H1 (cell line): ENCODE results near the gene OAT. TPM values are rescaled to one million over a fixed set of nuclear protein-coding genes. Genes with fewer than 3 reads are reported as not detected.

ENCODE experiments used
- CTCF ChIA-PET: fragments of 300-600 bp; sonication (Branson Sonifier 250); formaldehyde crosslinking; loops from one replicate; lab custom pipeline; 2021; ENCODE audit not compliant: partially characterized antibody; lab: Charles Lee
- POLR2A ChIA-PET: fragments of 300-600 bp; sonication (Branson Sonifier 250); formaldehyde crosslinking; loops from one replicate; lab custom pipeline; 2021; ENCODE audit warnings: inconsistent platforms; ENCODE audit not compliant: partially characterized antibody; lab: Charles Lee
- DNase-seq, 2 experiments: peaks; one replicate each; pipeline versions ENCODE4 v3.0.0 to v3.0.0-alpha.2; 2010 to 2022; ENCODE audit warnings: low spot score in 2 of 2, low read depth in 1 of 2, mixed read lengths in 1 of 2
- FAIRE-seq: peaks from 2 replicates; lab custom pipeline; 2011; peaks lifted over from hg19 to GRCh38; lab: Jason Lieb, UNC
- H2AFZ ChIP-seq: 2 replicates; pipeline ENCODE4 v1.8.1; 2012; ENCODE audit warnings: low read length, inconsistent platforms
- H2AK5ac ChIP-seq: 2 replicates; pipeline ENCODE4 v1.6.1; 2013; ENCODE audit warnings: low read depth, low read length
- H2BK120ac ChIP-seq: replicated peaks from 2 replicates; pipeline ENCODE3; 2013; ENCODE audit warnings: low read depth, low read length, inconsistent platforms
- H2BK12ac ChIP-seq: 2 replicates; pipeline ENCODE4 v1.6.1; 2013; ENCODE audit warnings: low read depth, low read length
- H2BK15ac ChIP-seq: 2 replicates; pipeline ENCODE4 v1.6.1; 2013; ENCODE audit warnings: low read length
- H2BK20ac ChIP-seq: 2 replicates; pipeline ENCODE4 v1.6.1; 2013; ENCODE audit warnings: low read length
- H2BK5ac ChIP-seq: 2 replicates; pipeline ENCODE4 v1.6.1; 2013; ENCODE audit warnings: low read depth, low read length
- H3K14ac ChIP-seq: 2 replicates; pipeline ENCODE4 v1.6.1; 2013; ENCODE audit warnings: inconsistent platforms; ENCODE audit not compliant: insufficient read length
- H3K18ac ChIP-seq: 2 replicates; pipeline ENCODE4 v1.6.1; 2013; ENCODE audit warnings: low read length; ENCODE audit errors: extremely low read depth
- H3K23ac ChIP-seq: 2 replicates; pipeline ENCODE4 v1.6.1; 2013; ENCODE audit warnings: inconsistent platforms; ENCODE audit not compliant: insufficient read length
- H3K23me2 ChIP-seq: 2 replicates; pipeline ENCODE4 v1.6.1; 2013; ENCODE audit warnings: low read depth, low read length
- H3K27ac ChIP-seq: 2 replicates; pipeline ENCODE4 v1.6.1; 2011; ENCODE audit warnings: low read depth, low read length, inconsistent platforms
- H3K27me3 ChIP-seq, 4 experiments: replicated peaks in 1 of 4; 1 replicate in 1 of 4; 2 replicates in 3 of 4; pipeline versions ENCODE4 v1.6.1 to v1.8.1; 2011 to 2013; ENCODE audit warnings: low read length in 3 of 4, mild to moderate bottlenecking in 3 of 4, inconsistent platforms in 2 of 4, mixed read lengths in 2 of 4, moderate library complexity in 1 of 4; ENCODE audit not compliant: control insufficient read depth in 3 of 4, insufficient read depth in 3 of 4; ENCODE audit errors: extremely low read depth in 1 of 4
- H3K36me3 ChIP-seq, 4 experiments: 2 replicates each; pipeline versions ENCODE4 v1.6.1 to v1.8.1; 2011 to 2013; ENCODE audit warnings: mild to moderate bottlenecking in 4 of 4, low read length in 3 of 4, moderate library complexity in 2 of 4, control low read depth in 1 of 4, inconsistent platforms in 1 of 4; ENCODE audit not compliant: insufficient read depth in 4 of 4, control insufficient read depth in 2 of 4
- H3K4ac ChIP-seq: replicated peaks from 2 replicates; pipeline ENCODE3; 2013; ENCODE audit warnings: low read length, low read depth, mixed read lengths, inconsistent platforms; ENCODE audit not compliant: insufficient read length
- H3K4me1 ChIP-seq, 4 experiments: replicated peaks in 1 of 4; 1 replicate in 1 of 4; 2 replicates in 3 of 4; pipeline versions ENCODE4 v1.6.1 to v1.8.1; 2011 to 2013; ENCODE audit warnings: low read length in 3 of 4, inconsistent platforms in 2 of 4, mixed read lengths in 1 of 4; ENCODE audit not compliant: insufficient read depth in 4 of 4, control insufficient read depth in 3 of 4
- H3K4me2 ChIP-seq, 2 experiments: 2 replicates each; pipeline versions ENCODE4 v1.6.1 to v1.8.1; 2011 to 2013; ENCODE audit warnings: low read depth in 2 of 2, low read length in 2 of 2, control low read depth in 1 of 2, inconsistent platforms in 1 of 2, mild to moderate bottlenecking in 1 of 2; ENCODE audit not compliant: insufficient read depth in 1 of 2
- H3K4me3 ChIP-seq, 4 experiments: fragments of 200-600, 300-600 bp in 1 of 4; sonication (generic), shearing (Covaris generic), sonication (Bioruptor Twin) in 1 of 4; 2 replicates each; pipeline versions ENCODE4 v1.5.1 to v1.8.1; 2011 to 2016; ENCODE audit warnings: low read length in 4 of 4, low read depth in 3 of 4, control low read depth in 2 of 4, inconsistent platforms in 2 of 4, mild to moderate bottlenecking in 2 of 4, mixed read lengths in 1 of 4, moderate library complexity in 1 of 4; ENCODE audit not compliant: insufficient read depth in 2 of 4; ENCODE audit errors: extremely low read depth in 1 of 4
- H3K56ac ChIP-seq: replicated peaks from 2 replicates; pipeline ENCODE3; 2013; ENCODE audit warnings: low read depth, mild to moderate bottlenecking, mixed read lengths, low read length, inconsistent platforms; ENCODE audit not compliant: insufficient read length
- H3K79me1 ChIP-seq: 2 replicates; pipeline ENCODE4 v1.6.1; 2013; ENCODE audit warnings: low read depth, low read length, control low read depth
- H3K79me2 ChIP-seq, 2 experiments: 2 replicates each; pipeline versions ENCODE4 v1.6.1 to v1.8.1; 2012 to 2013; ENCODE audit warnings: low read length in 2 of 2, mild to moderate bottlenecking in 2 of 2, inconsistent platforms in 1 of 2; ENCODE audit not compliant: insufficient read depth in 2 of 2, control insufficient read depth in 1 of 2
- H3K9ac ChIP-seq, 4 experiments: replicated peaks in 1 of 4; 1 replicate in 1 of 4; 2 replicates in 3 of 4; pipeline versions ENCODE4 v1.6.1 to v1.8.1; 2011 to 2013; ENCODE audit warnings: low read depth in 3 of 4, low read length in 3 of 4, control low read depth in 2 of 4, mild to moderate bottlenecking in 2 of 4, moderate library complexity in 2 of 4, inconsistent platforms in 1 of 4; ENCODE audit errors: extremely low read depth in 1 of 4
- H3K9me3 ChIP-seq, 2 experiments: 2 replicates each; pipeline versions ENCODE4 v1.6.1 to v1.8.1; 2012 to 2013; ENCODE audit warnings: mild to moderate bottlenecking in 2 of 2, moderate library complexity in 2 of 2, control low read depth in 1 of 2, inconsistent platforms in 1 of 2, low read depth in 1 of 2, low read length in 1 of 2, mixed read lengths in 1 of 2; ENCODE audit not compliant: insufficient read depth in 2 of 2
- H4K20me1 ChIP-seq, 2 experiments: replicated peaks in 1 of 2; 2 replicates each; pipeline versions ENCODE3 to v1.8.1; 2011 to 2013; ENCODE audit warnings: inconsistent platforms in 2 of 2, low read length in 2 of 2, mild to moderate bottlenecking in 1 of 2; ENCODE audit not compliant: insufficient read depth in 2 of 2, control insufficient read depth in 1 of 2
- H4K5ac ChIP-seq: 2 replicates; pipeline ENCODE4 v1.6.1; 2013; ENCODE audit warnings: low read length, low read depth, mixed read lengths, inconsistent platforms; ENCODE audit not compliant: insufficient read length
- H4K8ac ChIP-seq: 2 replicates; pipeline ENCODE4 v1.8.0; 2013; ENCODE audit warnings: mild to moderate bottlenecking, moderate library complexity, low read length, inconsistent platforms; ENCODE audit not compliant: insufficient read depth; ENCODE audit errors: extremely low read depth
- H4K91ac ChIP-seq: replicated peaks from 2 replicates; pipeline ENCODE3; 2013; ENCODE audit warnings: low read length, mixed read lengths, inconsistent platforms; ENCODE audit not compliant: insufficient read length
- BRCA1 ChIP-seq: IDR thresholded peaks from 2 replicates; pipeline ENCODE4 v1.6.1; 2012; ENCODE audit warnings: low read depth, low read length, improper control_type of control experiment
- JUND ChIP-seq: IDR thresholded peaks from 2 replicates; pipeline ENCODE4 v1.6.1; 2011; ENCODE audit warnings: mild to moderate bottlenecking, improper control_type of control experiment, low read length
- SIRT6 ChIP-seq: IDR thresholded peaks from one replicate; pipeline ENCODE4 v1.7.1; 2012; ENCODE audit warnings: low read length, inconsistent platforms
- SP2 ChIP-seq: IDR thresholded peaks from 2 replicates; pipeline ENCODE4 v1.6.1; 2012; ENCODE audit warnings: mild to moderate bottlenecking, low read length, inconsistent platforms
- TEAD4 ChIP-seq: IDR thresholded peaks from 2 replicates; pipeline ENCODE4 v1.6.1; 2012; ENCODE audit warnings: low read depth, low read length, inconsistent platforms, mixed read lengths
- WGBS, 2 experiments: shearing (Covaris generic) in 1 of 2; methylation state at CpG; one replicate each; pipeline versions ENCODE4 v1.1.6 to v1.1.7; 2013 to 2015; ENCODE audit warnings: low lambda C conversion rate in 2 of 2, mixed read lengths in 2 of 2, inconsistent platforms in 1 of 2, low coverage in 1 of 2, missing lambda C conversion rate in 1 of 2; ENCODE audit not compliant: insufficient replicate concordance in 2 of 2, insufficient coverage in 1 of 2, insufficient read length in 1 of 2; ENCODE audit errors: extremely low coverage in 1 of 2, missing lambda C conversion rate in 1 of 2; 5-methylcytosine and 5-hydroxymethylcytosine counted together
- polyA plus RNA-seq, 7 experiments: library from polyadenylated mRNA; depleted of rRNA in 3 of 7; stranded (reverse) in 5 of 7; unstranded in 2 of 7; fragments of >200 nt in 5 of 7; fragments of 200-250 nt in 2 of 7; gene quantifications; 1 replicate in 5 of 7; 2 replicates in 1 of 7; 4 replicates in 1 of 7; pipeline versions ENCODE4 v1.2.1 to v1.2.3, GENCODE V29; 2011 to 2013; ENCODE audit warnings: missing spikeins in 2 of 7, mixed read lengths in 2 of 7
- total RNA-seq: library from RNA; stranded (reverse); fragmentation: NEBNext Ultra II Directional; extraction: Animal tissue kit (Norgen Biotek cat#: 25700); gene quantifications from 2 replicates; pipeline ENCODE4 v1.2.1, GENCODE V29; 2021

OAT gene
- total and polyA plus RNA-seq, 2 of the 8 experiments (the other 6 are each of a cell fraction or from before 2014, with no cell fraction given), result 67.8 to 121 TPM

- H4K91ac ChIP-seq, result no peak overlapping the region
- no peaks in the 10 kb centered on the region for H4K20me1 ChIP-seq
- H3K79me1 ChIP-seq, result no peaks in the 10 kb centered on the region
- H4K5ac ChIP-seq, result no peak overlapping the region
- H3K36me3 ChIP-seq, result no peaks in the 10 kb centered on the region
- no peak overlapping the region for H2AFZ ChIP-seq
- no peak overlapping the region for H2BK120ac ChIP-seq
- H3K14ac ChIP-seq, result no peak overlapping the region
- no peak for DNase-seq
- H3K4me1 ChIP-seq, result peaks cover 0 to 7% (median 3%) of the 10 kb centered on the region in 4 experiments; a peak in 4 of 7 replicates
- H3K23me2 ChIP-seq, result no peaks in the 10 kb centered on the region
- CTCF ChIA-PET, result interaction anchor here (0.6 to 3.5 kb wide), 10 partner anchors 8 to 371 kb away, joined by 3 to 18 read pairs (median 4); no protein-coding TSS in a partner anchor
- no peak overlapping the region for H3K23ac ChIP-seq
- 91% methylated on average over 5 of the region's 5 CpGs; no CpG with 5 or more reads in 1 of the 2 experiments for WGBS, 2 experiments
- POLR2A ChIA-PET, result no interaction called here
- H2BK20ac ChIP-seq, result no peak overlapping the region
- no peak overlapping the region for H4K8ac ChIP-seq
- H3K9me3 ChIP-seq, result no peaks in the 10 kb centered on the region
- H2AK5ac ChIP-seq, result no peak overlapping the region
- no peak overlapping the region for H3K18ac ChIP-seq
- no peaks in the 10 kb centered on the region for H3K79me2 ChIP-seq
- H2BK5ac ChIP-seq, result no peak overlapping the region
- H3K4me2 ChIP-seq, result no peak overlapping the region
- H3K4me3 ChIP-seq, result no peak overlapping the region
- no peak overlapping the region for H3K27ac ChIP-seq
- no peak overlapping the region for H2BK15ac ChIP-seq
- H3K9ac ChIP-seq, result no peak overlapping the region
- no peak overlapping the region for H3K4ac ChIP-seq
- no peak overlapping the region for H2BK12ac ChIP-seq
- no peak for FAIRE-seq
- H3K27me3 ChIP-seq, result no peaks in the 10 kb centered on the region; a peak in 1 of 7 replicates
- no peak overlapping the region for H3K56ac ChIP-seq
- TF ChIP-seq TEAD4 (no peak), SIRT6 (no peak), BRCA1 (no peak), JUND (no peak), SP2 (no peak)
These were observed 52.4 kb downstream of the OAT start for GRCh38 chr10:124366343-124366742.
